ENCODE results near the gene SEPTIN8.

DNA sequence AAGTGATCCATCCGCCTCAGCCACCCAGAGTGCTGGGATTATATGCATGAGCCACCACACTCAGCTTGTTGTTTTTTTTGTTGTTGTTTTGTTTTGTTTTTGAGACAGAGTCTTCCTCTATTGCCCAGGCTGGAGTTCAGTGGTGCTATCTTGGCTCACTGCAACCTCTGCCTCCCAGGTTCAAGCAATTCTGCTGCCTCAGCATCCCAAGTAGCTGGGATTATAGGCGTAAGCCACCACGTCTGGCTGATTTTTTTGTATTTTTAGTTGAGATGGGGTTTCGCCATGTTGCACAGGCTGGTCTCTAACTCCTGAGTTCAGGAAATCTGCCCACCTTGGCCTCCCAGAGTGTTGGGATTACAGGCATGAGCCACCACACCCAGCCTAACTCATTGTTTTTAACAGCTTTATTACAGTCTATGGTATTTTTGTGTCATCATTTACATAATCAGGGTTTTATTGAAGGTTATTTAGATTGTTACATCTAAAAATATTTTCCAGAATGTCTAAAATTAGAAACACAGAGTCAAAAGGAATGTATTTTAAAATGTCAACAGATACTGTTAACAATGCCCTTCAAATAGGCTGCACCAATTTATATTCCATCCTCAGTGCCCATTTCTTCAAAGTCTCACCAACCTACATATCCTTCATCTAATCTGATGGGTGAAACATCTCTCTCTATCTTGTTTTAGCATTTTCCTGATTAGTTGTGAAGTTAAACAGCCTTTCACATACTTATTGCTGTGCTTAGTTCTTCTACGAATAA lies 58.3 kb downstream of the SEPTIN8 start:
- TF ChIP-seq, protein P1, sequence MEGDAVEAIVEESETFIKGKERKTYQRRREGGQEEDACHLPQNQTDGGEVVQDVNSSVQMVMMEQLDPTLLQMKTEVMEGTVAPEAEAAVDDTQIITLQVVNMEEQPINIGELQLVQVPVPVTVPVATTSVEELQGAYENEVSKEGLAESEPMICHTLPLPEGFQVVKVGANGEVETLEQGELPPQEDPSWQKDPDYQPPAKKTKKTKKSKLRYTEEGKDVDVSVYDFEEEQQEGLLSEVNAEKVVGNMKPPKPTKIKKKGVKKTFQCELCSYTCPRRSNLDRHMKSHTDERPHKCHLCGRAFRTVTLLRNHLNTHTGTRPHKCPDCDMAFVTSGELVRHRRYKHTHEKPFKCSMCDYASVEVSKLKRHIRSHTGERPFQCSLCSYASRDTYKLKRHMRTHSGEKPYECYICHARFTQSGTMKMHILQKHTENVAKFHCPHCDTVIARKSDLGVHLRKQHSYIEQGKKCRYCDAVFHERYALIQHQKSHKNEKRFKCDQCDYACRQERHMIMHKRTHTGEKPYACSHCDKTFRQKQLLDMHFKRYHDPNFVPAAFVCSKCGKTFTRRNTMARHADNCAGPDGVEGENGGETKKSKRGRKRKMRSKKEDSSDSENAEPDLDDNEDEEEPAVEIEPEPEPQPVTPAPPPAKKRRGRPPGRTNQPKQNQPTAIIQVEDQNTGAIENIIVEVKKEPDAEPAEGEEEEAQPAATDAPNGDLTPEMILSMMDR (IDR thresholded peaks at IDR 0.05; ENCODE audit: insufficient read depth, low read depth, low read length) = no peak
- TF ChIP-seq EZH2 (IDR thresholded peaks at IDR 0.05; ENCODE audit: insufficient read depth, low read length) = no peak
